ENCODE measurements around the gene ILDR2.

Gene ILDR2

DNA sequence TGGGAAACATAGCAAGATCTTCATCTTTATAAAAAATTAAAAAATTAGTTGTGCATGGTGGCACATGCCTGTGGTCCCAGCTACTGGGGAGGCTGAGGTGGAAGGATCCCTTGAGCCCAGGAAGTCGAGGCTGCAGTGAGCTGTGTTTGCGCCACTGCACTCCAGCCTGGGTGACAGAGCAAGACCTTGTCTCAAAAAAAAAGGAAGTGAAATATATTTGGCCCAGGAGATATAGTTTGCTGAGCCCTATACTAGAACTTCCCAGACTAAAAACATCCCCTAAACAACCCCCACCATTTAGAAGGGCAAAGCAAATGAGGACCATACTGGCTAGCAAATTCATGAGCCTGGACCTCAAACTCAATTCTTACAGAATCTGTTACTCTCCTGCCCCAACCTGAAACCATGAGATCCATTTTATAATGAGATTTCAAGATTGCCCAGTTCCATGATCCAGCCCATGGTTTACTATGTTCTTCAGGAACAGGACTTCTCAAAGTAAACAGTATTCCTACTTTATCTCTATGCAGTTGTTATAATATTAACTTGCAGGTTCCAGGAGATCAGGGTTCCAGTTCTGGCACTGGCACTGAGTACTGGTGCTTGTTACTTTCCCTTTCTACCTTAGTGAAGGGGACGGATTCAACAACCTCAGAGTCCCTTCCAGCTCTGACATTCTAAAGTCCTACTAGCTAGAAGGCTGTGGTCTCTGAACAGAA, 50.4 kb downstream of the ILDR2 start:
- DNase-seq: no peak

GRCh38 chr1:166920561-166921475, 54.5 kb downstream of the ILDR2 start:
- no peak for DNase-seq

DNA sequence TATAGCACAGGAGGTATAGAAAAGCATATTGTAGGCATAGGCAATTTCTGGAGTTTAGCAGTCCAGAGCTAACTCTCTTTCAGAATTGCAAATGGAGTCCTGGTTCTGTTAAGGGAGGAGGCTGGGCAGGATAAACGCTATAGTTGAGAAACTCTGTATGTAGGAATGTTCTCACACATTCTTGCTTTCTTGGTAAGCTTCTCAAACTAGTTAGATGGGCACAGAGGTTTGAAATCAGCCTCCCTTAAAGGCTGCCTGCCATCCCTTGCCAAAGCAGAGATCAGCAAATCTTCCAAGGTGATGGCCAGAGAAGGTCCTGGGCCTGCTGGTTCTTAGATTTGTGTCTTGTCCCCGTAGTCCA, 56.4 kb downstream of the ILDR2 start:
- DNase-seq: no peak

GRCh38 chr1:166918088-166918955, 57.0 kb downstream of the ILDR2 start:
- DNase-seq: no peak

DNA sequence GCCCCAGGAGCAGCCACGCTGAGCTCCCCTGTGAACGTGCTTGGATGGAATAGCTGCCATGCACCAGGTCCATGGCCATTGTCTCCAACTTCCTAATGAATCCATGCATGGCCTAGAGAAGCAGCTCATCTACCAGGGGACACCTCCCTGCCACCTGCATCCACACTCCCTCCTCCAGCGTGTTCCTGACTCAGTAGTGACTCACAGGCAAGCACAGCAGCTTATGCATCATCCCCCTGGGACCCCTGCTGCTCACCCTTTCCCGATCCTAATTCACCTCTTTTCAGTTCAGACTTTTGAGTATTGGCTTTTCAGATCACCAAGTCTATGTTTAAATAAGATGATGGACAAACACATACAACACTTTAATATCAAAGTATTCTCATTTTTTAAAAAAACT, 59.4 kb downstream of the ILDR2 start:
- no peak for DNase-seq

DNA sequence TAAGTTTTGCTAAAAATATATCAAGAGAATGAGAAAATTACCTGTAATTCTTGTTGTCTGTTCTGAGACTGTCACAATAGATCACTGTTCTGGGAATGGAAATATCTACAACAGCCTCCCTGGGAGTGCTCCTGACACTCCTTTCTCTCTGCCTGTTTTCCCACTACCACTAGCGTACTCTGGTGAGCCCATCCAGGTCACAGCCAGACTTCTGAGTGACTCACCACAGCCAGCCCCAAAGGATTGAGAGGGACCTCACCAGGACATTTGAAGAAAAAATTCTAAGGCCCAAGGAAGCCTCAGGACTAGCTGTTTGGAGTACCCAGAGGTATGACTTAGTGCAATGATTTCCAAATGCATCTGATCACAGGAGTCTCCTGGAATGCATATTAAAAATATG, 60.3 kb downstream of the ILDR2 start:
- no peak for DNase-seq

- no peak for DNase-seq
Measured at GRCh38 chr1:166914111-166914510, 61.2 kb downstream of the ILDR2 start.

DNA sequence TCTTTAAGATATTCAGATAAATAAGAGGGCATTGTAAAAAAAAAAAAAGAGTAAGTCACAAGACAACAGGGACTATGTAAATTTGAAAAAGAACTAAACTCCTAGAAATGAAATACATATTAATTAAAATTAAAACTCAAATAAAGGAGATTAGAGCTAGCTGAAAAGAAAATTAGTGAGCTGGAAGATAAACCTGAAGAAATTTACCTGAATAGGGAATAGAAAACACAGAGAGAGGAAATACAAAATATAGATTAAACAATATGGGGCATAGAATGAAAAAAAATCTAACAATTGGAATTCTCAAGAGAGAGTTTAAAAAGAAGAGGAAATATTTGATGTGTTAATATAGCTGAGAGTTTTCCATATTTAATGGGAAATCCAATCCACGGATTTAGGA, 63.7 kb downstream of the ILDR2 start:
- DNase-seq: no peak

DNA sequence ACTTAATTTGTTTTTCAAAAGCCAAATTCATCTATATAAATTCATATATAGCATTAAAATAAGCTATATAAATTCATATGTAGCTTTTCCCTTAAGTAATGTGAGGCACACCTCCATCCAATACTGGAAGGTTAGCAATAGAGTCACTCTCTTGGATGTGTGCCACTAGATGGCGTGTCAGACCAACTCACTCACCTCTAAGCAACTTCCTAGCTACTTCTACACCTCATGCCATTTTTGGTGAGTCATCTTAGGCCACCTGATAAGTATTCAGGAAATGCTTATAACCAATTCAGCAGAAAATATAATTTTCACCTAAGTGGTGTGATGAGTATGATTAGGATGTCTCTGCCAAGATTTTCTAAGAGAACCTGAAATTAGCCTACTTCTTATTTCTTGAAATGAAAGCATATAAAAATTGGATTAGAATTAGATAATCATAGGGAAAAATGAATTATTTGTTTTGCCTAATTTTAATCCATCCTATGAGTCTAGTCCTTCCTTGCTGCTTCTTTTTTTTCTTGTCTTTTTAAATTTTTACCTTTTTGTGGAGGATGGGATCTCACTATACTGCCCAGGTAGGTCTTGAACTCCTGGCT, 64.8 kb downstream of the ILDR2 start:
- DNase-seq: peak; percentile 77

GRCh38 chr1:166908942-166909341, 66.4 kb downstream of the ILDR2 start:
- DNase-seq: no peak

- DNase-seq: no peak
Measured at GRCh38 chr1:166907763-166908162, 67.6 kb downstream of the ILDR2 start.

GRCh38 chr1:166907051-166907450, 68.3 kb downstream of the ILDR2 start:
- no peak for DNase-seq

- no peak for DNase-seq
Measured at GRCh38 chr1:166906647-166907046, 68.7 kb downstream of the ILDR2 start.

DNA sequence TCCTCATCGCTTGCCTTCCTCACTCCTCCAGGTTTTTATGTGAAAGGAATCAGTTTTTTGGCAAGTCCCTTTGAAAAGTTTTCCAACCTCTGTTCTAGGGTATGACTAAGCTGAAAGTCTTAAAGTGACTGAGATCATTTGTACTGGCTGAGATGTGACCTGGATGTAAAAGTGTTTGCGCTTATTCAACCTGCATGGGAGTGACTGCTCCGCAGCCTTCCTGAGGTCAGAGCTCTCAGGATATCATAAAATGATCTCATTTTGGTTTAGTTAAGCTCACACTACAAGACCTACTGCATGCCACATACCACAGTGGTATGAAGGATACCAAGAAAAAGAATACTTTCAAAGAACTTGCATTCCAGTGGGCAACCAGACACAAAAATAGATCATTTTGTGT, 69.4 kb downstream of the ILDR2 start:
- no peak for DNase-seq

DNA sequence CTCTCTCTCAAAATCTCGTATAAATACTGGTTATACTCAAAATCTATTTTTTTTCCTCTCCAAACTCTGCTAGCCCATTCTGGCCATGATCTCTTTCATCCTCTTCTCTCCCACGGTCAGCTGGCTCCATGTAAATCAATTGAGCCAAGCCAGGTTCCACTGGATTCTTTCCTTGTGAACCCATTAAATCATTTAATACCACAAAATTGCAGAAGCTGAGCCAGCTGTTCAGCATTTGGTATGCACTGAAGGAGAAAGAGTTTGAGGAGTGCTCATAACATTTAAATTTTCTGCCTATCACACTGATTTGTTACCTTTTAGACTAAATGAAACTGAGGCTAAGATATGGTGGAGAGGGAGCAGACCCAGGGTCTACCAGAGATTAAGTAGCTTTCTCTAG, 70.2 kb downstream of the ILDR2 start:
- DNase-seq: no peak

GRCh38 chr1:166903232-166903631, 72.1 kb downstream of the ILDR2 start:
- no peak for DNase-seq

DNA sequence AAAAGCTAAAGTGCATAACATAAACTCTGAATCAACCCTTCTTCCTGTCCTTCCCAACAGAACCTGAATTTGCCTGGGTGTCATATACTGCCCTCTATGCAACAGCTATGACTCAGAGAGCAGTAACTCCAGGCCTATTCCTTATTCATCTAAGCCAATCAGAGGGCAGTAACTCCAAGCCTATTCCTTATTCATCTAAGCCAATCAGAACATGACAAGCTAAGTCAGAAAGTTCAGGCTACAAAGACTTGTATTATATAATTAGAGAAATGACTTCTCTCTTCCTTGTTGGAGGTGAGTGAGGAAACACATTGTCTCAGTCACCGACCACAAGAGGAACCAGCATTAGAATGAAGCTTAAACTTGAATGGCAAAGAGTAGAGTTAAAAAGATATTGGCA, 73.1 kb downstream of the ILDR2 start:
- no peak for DNase-seq

GRCh38 chr1:166900987-166901386, 74.4 kb downstream of the ILDR2 start:
- DNase-seq: no peak

DNA sequence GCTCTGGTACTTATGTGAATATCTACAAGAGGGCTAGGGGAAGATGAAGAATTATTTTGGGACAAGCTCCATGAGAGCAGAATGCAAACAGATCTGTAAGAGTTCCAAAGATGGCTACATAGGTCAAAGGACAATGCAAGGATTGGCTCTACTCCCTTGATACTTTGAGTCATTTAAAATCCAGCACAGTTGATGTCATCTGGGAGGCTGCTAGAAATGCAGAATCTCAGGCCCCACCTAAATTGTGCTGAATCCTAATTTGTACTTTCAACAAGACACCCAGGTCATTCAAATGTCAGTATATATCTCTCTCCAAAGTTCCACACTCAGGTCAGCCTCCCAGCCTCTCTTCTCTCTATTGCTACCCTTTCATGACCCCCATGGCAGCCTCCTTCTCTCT, 75.6 kb downstream of the ILDR2 start:
- no peak for DNase-seq

- no peak for DNase-seq
Measured at GRCh38 chr1:166895766-166896165, 79.6 kb downstream of the ILDR2 start.

- no peak for DNase-seq
Measured at GRCh38 chr1:166889776-166890175, 85.6 kb downstream of the ILDR2 start.

DNA sequence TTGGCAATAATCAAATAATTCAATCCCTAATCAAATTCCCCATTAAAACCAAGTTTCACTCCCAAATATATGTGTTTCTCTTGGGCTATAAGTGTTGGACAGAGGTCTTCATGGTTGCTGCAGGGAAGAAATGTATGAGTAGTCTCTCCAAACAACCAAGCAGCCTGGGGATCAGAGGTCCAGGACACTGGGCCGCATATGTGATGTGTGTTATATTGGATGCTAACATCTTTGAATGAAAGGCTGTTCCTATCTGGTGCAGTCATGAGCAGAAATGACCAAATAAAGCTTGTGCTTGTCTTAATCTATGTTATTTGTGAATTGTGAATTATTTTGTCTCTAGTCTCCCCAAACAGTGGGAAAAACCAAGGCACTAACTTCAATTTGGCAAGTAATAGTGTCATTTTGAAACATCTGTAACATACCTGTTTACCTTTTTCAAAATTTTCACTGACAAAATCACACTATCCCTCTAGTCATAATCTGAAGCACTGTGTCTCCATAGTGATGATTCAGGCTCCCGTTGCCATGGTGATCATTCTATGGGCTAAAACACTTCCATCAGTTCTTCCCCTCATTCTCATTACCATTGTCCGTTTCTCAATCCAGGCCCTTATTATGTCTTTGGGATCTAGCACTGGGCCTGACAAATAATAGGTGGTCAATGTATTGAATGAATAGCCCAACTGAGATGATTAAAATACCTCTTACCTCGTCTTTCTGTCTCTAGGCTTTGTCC, 86.8 kb downstream of the ILDR2 start:
- DNase-seq: no peak

Measured in activated naive CD4-positive, alpha-beta T cell treated with Interleukin-2 at 50 U/mL for 16 hours (primary cell).